Activated T-cell treated with anti-CD3 and anti-CD28 coated beads for 48 hours (primary cell): ENCODE measurements around the gene ZXDC.

Experiments
- DNase-seq: peaks from one replicate; pipeline ENCODE4 v3.0.0-alpha.2; 2020; ENCODE audit warnings: low read depth

The ZXDC gene

GRCh38 chr3:126452213-126452612, 23.5 kb downstream of the ZXDC start:
- DNase-seq: no peak

- no peak for DNase-seq
Observed at GRCh38 chr3:126451511-126451910, 24.2 kb downstream of the ZXDC start.

GRCh38 chr3:126450744-126451143, 24.9 kb downstream of the ZXDC start:
- DNase-seq: no peak

- DNase-seq: no peak
Observed at GRCh38 chr3:126450219-126450618, 25.5 kb downstream of the ZXDC start.

- DNase-seq: no peak
Observed at GRCh38 chr3:126449621-126450051, 26.1 kb downstream of the ZXDC start.

GRCh38 chr3:126448893-126449180, 26.9 kb downstream of the ZXDC start:
- no peak for DNase-seq

- no peak for DNase-seq
Observed at GRCh38 chr3:126448136-126448892, 27.4 kb downstream of the ZXDC start.

- DNase-seq: no peak
Observed at GRCh38 chr3:126447456-126448106, 28.1 kb downstream of the ZXDC start.

- no peak for DNase-seq
Observed at GRCh38 chr3:126446791-126447190, 28.9 kb downstream of the ZXDC start.

GRCh38 chr3:126446301-126446700, 29.4 kb downstream of the ZXDC start:
- no peak for DNase-seq

GRCh38 chr3:126445506-126445905, 30.2 kb downstream of the ZXDC start:
- no peak for DNase-seq

GRCh38 chr3:126442856-126443242, 32.8 kb downstream of the ZXDC start:
- DNase-seq: no peak

GRCh38 chr3:126442094-126442855, 33.4 kb downstream of the ZXDC start:
- DNase-seq: no peak

- no peak for DNase-seq
Observed at GRCh38 chr3:126441256-126441880, 34.3 kb downstream of the ZXDC start.

GRCh38 chr3:126440709-126440995, 35.0 kb downstream of the ZXDC start:
- DNase-seq: no peak

- DNase-seq: no peak
Observed at GRCh38 chr3:126439968-126440708, 35.6 kb downstream of the ZXDC start.

GRCh38 chr3:126439346-126439967, 36.2 kb downstream of the ZXDC start:
- no peak for DNase-seq

- no peak for DNase-seq
Observed at GRCh38 chr3:126438746-126439145, 36.9 kb downstream of the ZXDC start.

GRCh38 chr3:126438186-126438585, 37.5 kb downstream of the ZXDC start:
- DNase-seq: no peak

GRCh38 chr3:126436826-126437717, 38.6 kb downstream of the ZXDC start:
- DNase-seq: no peak
